ENCODE data around the gene TRAM2. TPM values are rescaled to one million over a fixed set of nuclear protein-coding genes. Genes with fewer than 3 reads are reported as not detected.

The TRAM2 gene
- total RNA-seq, 1 experiment from 2014 or later, result 9.9 TPM

DNA sequence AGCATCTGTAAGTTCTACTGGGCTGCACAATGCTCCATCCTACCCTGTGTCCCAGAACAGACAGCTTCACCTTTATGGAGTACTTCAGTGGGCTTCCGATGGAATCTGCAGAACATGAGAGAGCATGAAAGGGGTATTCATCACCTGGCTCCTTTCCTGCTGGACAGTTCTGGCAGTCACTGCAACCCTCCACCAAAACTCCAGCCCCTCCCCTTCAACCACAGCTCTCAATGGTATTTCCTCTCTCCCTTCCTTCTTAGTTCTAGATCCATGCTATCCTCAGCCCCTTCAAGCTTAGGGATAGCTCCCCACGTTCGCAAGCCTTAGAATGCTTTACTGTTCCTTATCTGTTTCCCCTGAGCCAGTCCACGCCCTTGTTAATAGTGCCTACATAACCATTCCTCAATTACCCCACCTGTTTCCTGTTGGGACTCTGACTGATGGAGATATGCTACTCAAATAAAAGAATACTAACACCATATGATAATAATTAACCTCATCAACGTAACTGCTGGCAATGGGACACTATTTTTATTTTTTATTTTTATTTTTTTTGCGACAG, 26.8 kb downstream of the TRAM2 start:
- Mint-ChIP-seq H3K27ac (ENCODE audit: low read depth, unreplicated experiment) (no peak overlapping the region), H3K4me3 (ENCODE audit: unreplicated experiment) (no peak overlapping the region), H3K36me3 (ENCODE audit: insufficient read depth, unreplicated experiment) (peaks cover 4% of the 10 kb centered on the region), H3K9me3 (ENCODE audit: unreplicated experiment) (no peaks in the 10 kb centered on the region), H3K4me1 (ENCODE audit: insufficient read depth, unreplicated experiment) (peaks cover 70% of the 10 kb centered on the region), H3K27me3 (ENCODE audit: insufficient read depth, unreplicated experiment) (no peaks in the 10 kb centered on the region)
- no peak for DNase-seq (ENCODE audit: unreplicated experiment)
- TF ChIP-seq, protein P1, sequence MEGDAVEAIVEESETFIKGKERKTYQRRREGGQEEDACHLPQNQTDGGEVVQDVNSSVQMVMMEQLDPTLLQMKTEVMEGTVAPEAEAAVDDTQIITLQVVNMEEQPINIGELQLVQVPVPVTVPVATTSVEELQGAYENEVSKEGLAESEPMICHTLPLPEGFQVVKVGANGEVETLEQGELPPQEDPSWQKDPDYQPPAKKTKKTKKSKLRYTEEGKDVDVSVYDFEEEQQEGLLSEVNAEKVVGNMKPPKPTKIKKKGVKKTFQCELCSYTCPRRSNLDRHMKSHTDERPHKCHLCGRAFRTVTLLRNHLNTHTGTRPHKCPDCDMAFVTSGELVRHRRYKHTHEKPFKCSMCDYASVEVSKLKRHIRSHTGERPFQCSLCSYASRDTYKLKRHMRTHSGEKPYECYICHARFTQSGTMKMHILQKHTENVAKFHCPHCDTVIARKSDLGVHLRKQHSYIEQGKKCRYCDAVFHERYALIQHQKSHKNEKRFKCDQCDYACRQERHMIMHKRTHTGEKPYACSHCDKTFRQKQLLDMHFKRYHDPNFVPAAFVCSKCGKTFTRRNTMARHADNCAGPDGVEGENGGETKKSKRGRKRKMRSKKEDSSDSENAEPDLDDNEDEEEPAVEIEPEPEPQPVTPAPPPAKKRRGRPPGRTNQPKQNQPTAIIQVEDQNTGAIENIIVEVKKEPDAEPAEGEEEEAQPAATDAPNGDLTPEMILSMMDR (IDR thresholded peaks at IDR 0.05; ENCODE audit: unreplicated experiment), result no peak
- no TSS peak for BruUV-seq (replicated peaks)
- intact Hi-C loops (cut with micrococcal nuclease), result no loop called here
- ChIA-PET CTCF (interaction anchor here (0.6 to 0.8 kb wide), 2 partner anchors 27 to 35 kb away, joined by 3 to 4 read pairs; partner anchors contain the start of gene TRAM2), POLR2A (no interaction called here)

DNA sequence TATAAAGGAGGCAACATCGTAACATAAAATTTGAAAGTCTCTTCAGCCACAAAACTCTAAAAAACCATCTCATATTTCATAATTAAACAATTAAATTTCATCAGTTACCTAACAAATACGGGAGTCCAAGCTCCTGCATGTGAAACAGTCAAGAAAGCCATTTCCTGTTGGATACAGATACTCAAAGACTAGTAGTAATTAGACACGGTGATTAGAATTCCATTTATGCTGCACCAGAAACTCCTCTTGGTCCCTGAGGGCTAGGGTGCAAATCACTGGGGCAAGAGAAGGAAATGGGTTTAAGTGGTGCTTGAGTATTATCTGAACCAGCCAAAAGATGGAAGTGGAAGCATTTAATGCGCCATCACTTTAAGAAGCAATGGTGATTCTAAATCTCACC, 27.4 kb downstream of the TRAM2 start:
- no peak overlapping the region for H3K27ac Mint-ChIP-seq (ENCODE audit: low read depth, unreplicated experiment)
- H3K9me3 Mint-ChIP-seq (ENCODE audit: unreplicated experiment), result no peaks in the 10 kb centered on the region
- DNase-seq (ENCODE audit: unreplicated experiment), result no peak
- H3K4me1 Mint-ChIP-seq (ENCODE audit: insufficient read depth, unreplicated experiment), result peaks cover 72% of the 10 kb centered on the region
- no TSS peak for BruUV-seq (replicated peaks)
- TF ChIP-seq, protein P1 (IDR thresholded peaks at IDR 0.05; ENCODE audit: unreplicated experiment), result no peak
- H3K36me3 Mint-ChIP-seq (ENCODE audit: insufficient read depth, unreplicated experiment), result no peaks in the 10 kb centered on the region
- intact Hi-C loops (cut with micrococcal nuclease), result no loop called here
- H3K27me3 Mint-ChIP-seq (ENCODE audit: insufficient read depth, unreplicated experiment), result no peaks in the 10 kb centered on the region
- CTCF ChIA-PET, result interaction anchor here (0.6 kb wide), 1 partner anchor 34 kb away, joined by 4 read pairs; no protein-coding TSS in a partner anchor
- H3K4me3 Mint-ChIP-seq (ENCODE audit: unreplicated experiment), result no peak overlapping the region
- POLR2A ChIA-PET, result no interaction called here

GRCh38 chr6:52548999-52549398, 27.9 kb downstream of the TRAM2 start:
- POLR2A ChIA-PET, result no interaction called here
- Mint-ChIP-seq H3K36me3 (ENCODE audit: insufficient read depth, unreplicated experiment) (no peaks in the 10 kb centered on the region), H3K4me3 (ENCODE audit: unreplicated experiment) (no peak overlapping the region), H3K4me1 (ENCODE audit: insufficient read depth, unreplicated experiment) (peaks cover 77% of the 10 kb centered on the region), H3K27me3 (ENCODE audit: insufficient read depth, unreplicated experiment) (no peaks in the 10 kb centered on the region), H3K27ac (ENCODE audit: low read depth, unreplicated experiment) (no peak overlapping the region), H3K9me3 (ENCODE audit: unreplicated experiment) (no peaks in the 10 kb centered on the region)
- CTCF ChIA-PET, result interaction anchor here (0.7 kb wide), 1 partner anchor 129 kb away, joined by 4 read pairs; no protein-coding TSS in a partner anchor
- BruUV-seq (replicated peaks), result no TSS peak
- DNase-seq (ENCODE audit: unreplicated experiment), result no peak
- TF ChIP-seq, protein P1 (IDR thresholded peaks at IDR 0.05; ENCODE audit: unreplicated experiment), result no peak
- intact Hi-C loops (cut with micrococcal nuclease), result no loop called here

DNA sequence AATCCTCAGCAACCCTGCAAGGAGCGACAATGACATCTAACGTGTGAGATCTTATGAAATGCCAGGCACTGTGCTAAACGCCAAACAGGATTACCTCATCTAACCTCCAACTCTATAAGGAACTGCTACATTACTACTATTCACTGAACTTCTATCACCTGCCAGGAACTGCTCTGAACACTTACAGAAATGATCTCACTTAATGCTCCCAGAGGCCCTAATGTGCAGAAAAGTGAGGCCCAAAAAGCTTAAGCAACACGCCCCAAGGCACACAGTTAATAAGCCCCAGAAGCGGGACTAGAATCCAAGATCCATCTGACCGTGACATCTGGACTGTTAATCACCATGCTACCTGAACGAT, 28.5 kb downstream of the TRAM2 start:
- peaks cover 77% of the 10 kb centered on the region for H3K4me1 Mint-ChIP-seq (ENCODE audit: insufficient read depth, unreplicated experiment)
- TF ChIP-seq, protein P1 (IDR thresholded peaks at IDR 0.05; ENCODE audit: unreplicated experiment), result no peak
- no peak for DNase-seq (ENCODE audit: unreplicated experiment)
- no peak overlapping the region for H3K27ac Mint-ChIP-seq (ENCODE audit: low read depth, unreplicated experiment)
- H3K4me3 Mint-ChIP-seq (ENCODE audit: unreplicated experiment), result no peak overlapping the region
- no peaks in the 10 kb centered on the region for H3K9me3 Mint-ChIP-seq (ENCODE audit: unreplicated experiment)
- intact Hi-C loops (cut with micrococcal nuclease), result no loop called here
- ChIA-PET CTCF (interaction anchor here (0.7 kb wide), 1 partner anchor 129 kb away, joined by 4 read pairs; no protein-coding TSS in a partner anchor), POLR2A (no interaction called here)
- no TSS peak for BruUV-seq (replicated peaks)
- H3K27me3 Mint-ChIP-seq (ENCODE audit: insufficient read depth, unreplicated experiment), result no peaks in the 10 kb centered on the region
- no peaks in the 10 kb centered on the region for H3K36me3 Mint-ChIP-seq (ENCODE audit: insufficient read depth, unreplicated experiment)
